CD4-positive, alpha-beta T cell treated with Interleukin-4 for 1 hour (primary cell): ENCODE results near the gene MUSTN1.

Source experiments
- DNase-seq, 2 donors: peaks; one replicate each; pipeline ENCODE4 v3.0.0-alpha.2; 2020 to 2022

Gene MUSTN1

DNA sequence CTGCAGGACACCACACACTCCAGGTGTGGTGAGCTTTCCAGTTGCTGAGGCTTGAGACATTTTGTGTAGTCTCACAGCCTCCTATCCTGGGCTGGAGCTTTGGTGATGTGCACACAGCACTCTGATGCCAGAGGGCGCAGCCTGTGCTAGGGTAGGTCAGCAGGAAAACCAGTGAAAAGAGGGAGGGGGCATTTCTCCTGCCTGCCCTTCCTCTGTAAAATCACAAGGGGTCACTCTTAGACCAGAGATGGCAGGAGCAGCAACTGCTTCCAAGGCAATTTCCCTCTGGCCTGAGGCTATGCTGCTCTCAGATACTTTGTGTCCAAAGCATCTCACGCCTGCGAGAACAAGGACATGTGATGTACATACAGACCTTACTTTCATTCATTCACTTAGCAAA lies 16.5 kb upstream of the MUSTN1 start:
- peak; percentile 20 to 38 for DNase-seq

DNA sequence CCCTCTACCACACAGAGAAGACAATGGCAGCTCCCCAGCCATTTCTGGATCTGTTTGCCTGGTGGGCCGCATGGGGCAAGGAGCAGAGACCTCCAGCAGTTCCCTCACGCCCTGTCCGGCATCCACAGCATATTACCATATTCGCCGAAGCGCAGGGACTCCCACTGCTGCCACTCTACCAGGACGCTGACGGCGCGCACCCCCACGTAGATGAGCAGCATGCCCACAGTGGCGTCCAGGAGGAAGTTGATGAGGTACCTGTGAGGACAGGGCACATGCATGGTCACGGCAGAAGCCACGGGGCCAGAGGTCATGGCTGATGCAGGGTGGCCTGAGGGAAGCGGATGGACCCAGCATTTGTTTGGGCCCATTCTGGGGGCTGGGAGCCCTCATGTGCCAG lies 14.8 kb upstream of the MUSTN1 start:
- DNase-seq, result no peak

DNA sequence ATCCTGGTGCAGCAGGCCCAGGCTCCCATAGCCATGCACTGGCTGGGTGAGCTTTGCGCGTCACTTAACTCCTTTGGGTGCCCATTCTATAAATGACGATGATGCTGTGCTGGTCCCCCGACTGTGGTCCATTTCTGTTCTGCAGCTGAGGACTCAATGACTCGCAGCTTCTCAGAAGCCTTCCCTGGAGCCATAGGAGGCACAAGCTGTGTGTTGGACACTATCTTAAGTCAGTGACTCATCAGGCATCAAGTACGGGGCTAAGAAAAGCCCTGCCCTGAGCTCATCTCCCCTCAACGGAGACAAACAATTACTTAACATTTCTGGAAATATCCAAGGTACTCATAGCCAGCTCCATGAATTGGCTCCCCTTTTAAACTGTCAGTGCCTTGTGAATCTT lies 13.8 kb upstream of the MUSTN1 start:
- no peak for DNase-seq

DNA sequence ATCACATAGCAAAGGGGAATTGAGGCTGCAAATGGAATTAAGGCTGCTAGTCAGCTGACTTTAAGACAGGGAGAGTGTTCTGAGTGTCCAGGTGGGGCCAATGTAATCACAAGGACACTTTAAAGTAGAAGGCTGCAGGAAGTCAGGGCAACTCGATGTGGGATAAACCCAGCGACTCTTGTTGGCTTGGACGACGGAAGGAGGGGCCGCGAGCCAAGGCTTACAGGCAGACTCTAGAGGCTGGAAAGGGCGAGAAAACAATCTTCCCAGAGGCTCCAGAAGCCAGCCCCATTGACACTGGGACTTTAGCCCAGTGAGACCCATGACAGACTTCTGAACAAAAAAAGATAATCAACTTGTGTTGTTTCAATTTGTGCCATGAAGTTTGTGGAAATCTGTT lies 12.9 kb upstream of the MUSTN1 start:
- no peak for DNase-seq

DNA sequence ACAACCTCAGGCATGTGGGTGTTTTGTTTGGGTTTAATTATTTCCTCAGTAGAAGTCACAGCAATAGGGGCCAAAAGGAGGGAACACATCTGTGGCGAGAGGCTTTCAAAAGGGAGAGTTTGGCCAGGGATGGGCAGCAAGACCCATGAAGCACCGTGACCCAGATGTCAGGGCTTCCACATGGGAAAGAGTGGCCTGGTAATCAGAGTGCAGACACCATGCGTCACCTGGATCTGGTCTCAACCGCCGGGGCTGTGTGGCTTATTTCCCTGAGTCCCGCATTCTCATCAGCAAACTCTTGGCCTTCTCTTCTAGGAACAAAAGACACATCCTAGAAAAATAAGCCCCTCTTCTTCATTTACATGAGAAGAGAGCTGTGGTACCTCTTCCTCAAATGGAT lies 12.4 kb upstream of the MUSTN1 start:
- DNase-seq, result no peak

DNA sequence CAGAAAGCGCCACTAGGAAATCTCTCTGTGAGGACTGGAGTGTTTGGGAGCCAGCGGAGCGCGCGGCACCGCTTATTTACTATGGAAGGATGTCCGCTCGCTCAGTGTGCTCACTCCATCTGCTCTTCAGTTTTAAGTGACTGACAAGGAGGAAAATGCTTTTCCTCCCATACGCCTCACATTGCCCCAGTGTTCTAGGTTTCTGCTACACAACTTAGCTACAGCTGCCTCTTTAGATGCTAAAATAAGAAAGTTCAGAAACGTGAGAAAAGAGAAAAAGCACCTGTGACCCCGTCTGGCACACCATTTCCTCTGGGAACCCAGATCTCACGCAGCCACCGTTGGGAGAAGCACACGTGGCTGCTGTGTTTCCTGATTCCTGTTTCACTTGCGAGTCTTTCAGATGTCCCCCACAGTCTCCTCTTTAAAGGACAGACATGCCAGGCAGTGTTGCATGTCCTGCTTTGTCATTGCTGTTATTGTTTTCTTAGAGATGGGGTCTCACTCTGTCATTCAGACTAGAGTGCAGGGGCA lies 11.7 kb upstream of the MUSTN1 start:
- no peak for DNase-seq

DNA sequence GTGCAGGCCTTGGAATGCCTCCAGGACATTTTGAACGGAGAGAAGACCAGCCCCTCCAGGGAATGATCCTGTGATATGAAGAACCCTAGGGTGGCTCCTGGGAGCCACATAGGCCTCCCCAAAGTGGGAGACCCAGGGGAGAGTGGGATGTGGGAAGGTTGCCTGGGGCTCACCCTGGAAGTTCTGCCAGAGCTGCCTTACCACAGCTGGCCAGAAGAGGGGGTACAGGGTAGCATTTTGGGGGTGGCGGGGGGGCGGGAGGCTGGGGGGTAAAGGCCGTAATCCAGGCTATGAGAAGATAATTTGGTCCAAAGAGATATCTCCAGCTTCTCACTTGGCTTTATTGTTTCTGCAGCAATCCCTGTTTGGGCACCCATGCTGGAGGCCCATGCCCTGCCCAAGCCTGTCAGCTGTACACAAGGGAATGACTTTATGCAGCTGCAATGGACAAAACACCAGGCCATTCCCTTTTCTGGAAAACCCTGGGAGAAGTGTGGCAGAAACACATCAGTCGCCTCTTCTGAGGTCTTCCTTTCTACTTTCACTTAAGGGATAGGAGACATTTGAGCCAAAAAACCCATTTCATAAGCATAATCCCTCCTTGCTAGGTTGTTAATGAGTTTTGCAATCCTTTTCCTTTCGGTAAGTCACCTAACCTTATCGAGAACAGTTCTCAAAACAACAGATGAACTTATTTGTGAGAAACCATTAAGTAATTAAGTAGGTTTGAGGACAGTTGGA lies 11.0 kb upstream of the MUSTN1 start:
- peak in 1 of 2 donors; percentile 10 for DNase-seq

DNA sequence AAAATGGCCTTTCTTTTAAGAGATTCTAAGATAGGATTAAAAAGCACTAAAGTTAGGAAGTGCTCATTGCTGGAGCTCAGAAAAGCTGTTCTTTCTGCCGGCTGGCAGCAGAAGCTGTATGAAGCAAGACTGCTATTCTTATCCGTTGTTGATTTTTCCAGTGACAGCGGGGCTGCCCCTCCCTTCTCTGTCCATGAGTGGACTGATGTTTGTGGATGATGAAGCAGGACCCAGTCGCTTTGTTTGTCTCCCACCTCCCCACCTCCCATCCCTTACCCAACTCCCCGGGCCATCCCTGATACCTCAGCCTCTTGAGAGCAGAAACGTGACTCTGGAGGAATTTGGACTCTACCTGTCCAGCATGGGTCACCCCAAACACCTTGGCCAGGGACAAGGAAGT lies 10.3 kb upstream of the MUSTN1 start:
- DNase-seq, result no peak

DNA sequence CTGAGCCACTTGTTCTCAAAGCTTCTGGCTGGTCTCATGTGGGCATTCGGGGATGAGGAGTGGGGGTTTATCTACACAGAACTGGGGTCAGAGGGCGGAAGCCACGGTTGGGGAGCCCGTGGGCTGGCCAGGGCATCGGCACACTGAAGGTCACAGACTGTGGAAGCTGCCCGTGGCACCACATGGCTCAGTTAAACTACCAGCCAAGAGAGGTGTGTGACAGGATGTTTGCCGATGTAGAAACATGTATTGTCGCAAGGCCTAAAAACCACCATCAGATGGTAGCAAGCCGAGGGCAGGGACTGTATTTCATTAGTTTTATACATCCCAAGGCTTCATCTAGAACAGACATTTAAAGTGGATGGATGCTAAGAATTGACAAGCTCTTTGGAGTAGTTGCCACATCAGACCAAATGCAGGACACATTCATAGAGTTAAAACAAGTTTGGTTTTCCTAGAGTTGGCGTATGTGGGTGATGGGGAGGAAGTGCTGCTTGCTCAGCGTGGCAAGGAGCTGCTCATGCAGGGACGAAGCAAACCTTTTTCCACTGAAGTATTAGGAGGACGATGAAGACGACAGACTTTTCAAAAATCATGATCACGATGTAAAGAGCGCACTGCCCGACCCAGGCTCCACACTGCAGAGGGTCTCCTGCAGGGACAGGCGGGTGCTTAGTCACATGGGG lies 9.6 kb upstream of the MUSTN1 start:
- DNase-seq, result no peak

DNA sequence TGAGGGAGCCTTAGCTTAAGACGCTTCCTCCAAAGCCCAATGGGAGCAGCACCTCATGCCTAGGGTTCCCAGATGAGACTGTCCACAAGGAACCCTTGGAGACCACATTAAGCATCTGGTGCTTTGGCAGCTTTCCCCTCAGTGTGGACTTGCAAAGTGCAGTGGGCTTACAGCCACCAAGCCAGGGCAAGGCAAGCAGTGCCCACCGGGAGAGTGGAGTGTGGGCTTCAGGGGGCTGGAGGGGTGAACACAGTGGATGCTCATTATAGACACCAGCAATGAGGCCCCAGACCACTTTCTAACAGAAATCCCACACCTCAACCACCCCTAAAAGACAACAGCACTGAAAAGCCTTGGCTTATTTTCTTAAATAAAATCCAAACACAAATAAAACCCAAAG lies 9.1 kb upstream of the MUSTN1 start:
- DNase-seq, result no peak

DNA sequence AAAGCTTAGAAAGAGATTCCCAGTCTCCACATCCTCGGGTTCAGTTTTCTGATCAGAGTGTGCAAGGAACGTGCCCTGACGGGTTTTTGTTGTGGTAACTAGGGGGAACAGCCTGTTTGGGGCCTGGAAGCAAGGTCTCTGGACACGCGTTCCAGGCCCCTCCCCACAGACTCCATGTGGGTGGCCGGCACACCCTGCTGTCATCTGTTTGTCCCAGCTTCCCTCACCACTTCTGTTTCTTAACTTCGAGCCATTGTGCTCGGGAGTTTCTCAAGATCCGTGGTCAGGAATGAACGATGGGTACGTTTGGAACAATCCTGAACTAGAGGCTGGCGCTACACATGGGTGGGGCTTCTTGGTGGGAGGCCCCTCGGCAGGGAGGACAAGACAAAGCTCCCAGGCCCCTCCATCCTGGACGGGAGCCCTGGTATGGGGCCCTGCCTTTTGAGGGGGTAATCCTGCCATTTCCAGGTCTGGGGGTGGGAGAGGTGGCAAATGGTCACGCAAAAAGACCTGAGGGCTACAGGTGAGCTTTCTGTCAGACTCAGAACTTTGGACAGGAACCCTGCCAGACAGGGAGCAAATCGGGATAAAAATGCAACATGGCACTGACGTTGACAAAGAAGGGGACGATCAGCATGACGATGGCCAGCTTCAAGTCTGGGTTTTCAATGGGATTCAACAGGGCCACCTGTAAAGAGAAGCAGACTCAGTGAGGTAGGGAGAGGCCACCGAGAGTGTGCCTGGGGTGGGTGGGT lies 8.5 kb upstream of the MUSTN1 start:
- DNase-seq, result no peak

DNA sequence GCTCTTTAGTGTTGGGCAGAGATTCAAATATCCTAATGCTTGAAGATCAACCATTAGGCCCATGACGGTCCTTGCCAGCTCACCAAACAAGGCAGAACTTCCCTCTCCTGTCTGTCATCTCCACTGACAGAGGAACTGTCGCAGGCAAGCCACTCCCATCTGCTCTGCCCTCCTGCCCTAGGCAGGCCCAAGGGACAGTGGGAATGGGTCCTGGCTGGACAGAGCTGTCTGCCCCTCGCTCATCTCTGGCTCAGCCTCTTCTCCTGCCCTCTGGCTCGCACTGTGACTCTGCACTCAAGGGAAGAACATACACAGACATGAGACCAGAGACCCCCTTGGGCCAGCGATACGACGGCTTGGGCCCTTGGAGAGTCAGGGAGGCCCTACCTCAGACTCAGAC lies 7.6 kb upstream of the MUSTN1 start:
- no peak for DNase-seq

DNA sequence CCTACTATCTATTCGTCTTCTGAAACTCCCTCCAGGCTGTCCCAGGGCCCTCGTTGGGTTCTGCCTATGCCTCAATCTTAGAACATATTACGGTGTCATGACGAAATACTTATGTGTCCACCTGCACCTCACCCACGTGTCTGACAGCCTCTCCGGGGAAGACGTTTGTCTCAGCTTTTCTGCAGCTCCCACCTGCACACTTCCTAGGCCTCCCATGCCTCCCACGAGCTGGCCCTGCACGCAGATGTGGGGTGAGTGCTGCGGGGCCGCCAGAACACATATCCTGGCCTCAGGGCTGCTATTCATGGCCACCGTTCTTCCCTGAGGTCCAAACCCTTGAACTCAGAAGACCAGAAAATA lies 7.1 kb upstream of the MUSTN1 start:
- DNase-seq, result no peak

DNA sequence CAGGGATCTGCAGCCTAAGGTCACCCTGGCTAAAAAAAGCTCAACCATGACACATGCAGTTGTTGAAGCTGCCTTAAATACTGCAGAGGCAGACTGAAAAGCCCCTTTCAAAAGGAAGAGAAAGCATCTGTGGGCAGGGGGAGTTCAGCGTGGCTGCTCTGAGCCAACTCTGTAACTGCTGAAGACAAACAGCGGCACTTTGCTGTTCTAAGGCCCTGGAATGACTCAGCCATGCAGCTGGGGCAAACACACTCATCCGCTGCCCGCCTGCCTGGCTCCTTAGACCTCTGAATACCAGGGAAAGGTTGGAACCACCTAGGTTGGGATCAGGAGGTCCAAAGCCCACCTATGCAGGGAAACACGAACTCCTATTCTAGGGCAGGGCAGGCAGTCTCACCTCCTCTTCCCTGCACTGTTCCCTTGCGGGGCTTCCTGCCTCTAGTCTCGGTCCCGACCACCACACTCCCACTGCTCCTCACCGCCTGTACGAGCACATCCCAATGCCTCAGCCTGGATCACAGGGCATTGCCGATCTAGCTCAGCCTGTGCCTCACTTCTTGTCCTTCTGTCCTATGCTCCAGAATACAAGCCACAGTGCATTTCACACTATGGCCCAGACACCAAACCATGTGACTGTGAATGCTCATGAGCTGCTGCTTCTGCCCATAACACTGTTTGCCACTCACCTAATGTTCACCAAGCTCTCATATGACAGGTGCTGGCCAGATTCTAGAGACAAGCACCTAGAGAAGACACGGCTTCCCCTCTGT lies 6.6 kb upstream of the MUSTN1 start:
- no peak for DNase-seq

DNA sequence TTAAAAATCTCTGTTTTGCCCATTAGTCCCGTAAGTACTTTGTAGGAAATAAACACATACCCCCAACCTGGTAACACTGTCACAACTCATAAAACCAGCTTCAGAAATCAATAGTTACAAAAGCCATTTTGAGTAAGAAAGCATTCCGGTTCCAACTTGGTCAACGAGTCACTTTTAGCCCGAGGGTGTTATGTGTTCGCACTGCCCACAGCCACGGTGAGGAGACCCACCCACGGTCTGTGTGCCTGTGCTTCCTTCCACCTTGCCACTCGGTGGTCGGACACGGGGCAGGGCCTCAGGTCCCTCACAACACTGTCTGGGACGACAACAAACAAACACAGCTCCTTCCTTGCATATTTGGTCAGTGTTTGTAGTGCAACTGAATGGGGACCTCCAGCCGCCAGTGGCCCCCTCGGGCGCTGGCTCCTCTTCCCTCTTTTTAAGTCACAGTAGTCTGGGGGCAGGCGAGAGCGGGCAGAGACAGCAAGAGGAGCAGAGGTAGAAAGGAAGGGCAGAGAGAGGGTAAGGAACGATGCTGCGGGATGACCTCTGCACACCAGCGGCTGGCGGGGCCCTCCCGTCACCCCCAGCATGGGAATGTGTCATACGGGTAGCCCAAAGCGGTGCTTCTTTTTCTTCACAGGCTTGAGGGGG lies 5.2 kb upstream of the MUSTN1 start:
- no peak for DNase-seq

DNA sequence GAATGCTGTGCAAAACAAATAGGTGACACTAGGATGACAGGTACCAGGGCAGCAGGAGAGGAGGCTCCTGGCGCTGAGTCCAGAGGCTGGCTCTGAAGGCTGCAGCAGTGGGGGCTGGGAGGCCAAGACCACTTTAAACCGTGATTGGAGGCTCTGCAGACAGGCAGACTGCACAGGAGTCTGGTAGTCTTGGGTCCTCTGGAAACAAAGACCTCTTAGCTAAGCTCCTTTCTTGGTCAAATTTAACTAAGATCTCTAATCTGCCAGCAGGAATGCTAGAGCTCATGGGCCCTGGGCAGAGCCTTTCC lies 4.4 kb upstream of the MUSTN1 start:
- no peak for DNase-seq

DNA sequence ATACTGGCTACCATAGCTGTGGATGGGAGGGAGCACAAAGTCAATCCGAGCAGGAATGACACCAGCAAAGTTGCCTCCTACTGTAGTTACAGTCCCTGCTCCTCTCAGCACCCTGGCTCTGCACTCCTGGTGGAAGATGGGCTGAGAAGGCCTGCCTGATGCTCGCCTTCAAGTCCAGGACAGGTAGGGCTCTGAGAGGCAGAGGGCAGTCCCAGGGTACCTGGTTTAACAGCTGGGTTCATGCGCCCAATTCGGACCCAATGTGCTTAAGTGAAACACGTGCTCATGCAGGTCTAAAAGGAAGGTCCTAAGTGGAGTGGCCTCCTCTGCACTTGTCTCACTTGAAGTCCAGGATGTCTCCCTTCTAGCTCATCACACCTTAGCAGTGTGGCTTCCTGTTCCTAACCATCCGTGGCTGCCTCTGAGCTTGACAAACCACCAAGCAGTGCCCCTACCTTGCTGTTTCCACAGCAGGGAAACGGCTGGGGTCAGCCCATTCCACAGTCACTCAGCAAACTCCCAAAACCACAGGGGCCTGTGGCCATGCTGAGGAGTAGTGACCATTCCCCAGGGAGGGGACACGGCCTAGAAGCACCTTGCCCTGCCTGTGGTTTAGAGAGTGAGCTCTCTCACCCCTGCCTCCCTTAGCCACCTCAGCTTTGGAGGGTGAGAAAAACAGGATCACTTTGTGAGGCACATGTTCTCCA lies 3.9 kb upstream of the MUSTN1 start:
- DNase-seq, result peak in 1 of 2 donors; percentile 21

DNA sequence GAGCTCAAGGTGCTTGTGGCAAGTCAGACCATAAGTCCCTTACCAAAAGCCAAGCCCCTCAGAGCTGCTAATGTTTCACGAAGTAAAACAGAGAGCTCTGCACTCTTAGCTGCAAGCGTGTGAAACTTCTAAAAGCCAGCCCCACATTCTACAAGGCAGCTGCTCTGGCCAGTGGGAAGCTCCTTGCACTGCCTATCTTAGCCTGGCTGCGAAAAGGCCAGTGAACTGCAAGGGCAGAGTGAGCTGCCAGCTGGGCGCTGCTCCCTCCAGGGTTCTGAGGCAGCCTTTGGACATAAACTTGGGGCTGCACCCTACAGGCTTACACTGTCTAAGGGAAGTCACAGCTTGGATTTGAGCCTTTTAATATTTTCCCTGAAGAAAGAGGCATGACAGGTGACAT lies 2.2 kb upstream of the MUSTN1 start:
- no peak for DNase-seq

DNA sequence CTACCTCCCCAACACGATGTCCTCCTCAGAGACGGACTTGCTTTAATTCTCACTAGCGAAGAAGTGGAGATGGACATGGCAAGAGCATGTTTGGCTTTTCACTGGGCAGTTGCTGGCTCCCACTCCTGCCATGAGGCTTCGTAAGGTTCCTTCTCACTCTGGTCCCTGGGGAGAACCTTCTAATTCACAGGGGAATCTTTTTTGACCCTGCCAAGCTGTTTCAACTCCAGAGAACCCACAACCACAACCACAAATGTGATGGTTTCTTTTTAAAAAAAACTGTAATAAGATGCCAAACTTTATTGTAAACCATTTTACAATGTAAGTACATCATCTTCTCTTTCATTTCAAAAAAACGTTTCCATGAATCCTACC lies 1.6 kb upstream of the MUSTN1 start:
- DNase-seq, result no peak

DNA sequence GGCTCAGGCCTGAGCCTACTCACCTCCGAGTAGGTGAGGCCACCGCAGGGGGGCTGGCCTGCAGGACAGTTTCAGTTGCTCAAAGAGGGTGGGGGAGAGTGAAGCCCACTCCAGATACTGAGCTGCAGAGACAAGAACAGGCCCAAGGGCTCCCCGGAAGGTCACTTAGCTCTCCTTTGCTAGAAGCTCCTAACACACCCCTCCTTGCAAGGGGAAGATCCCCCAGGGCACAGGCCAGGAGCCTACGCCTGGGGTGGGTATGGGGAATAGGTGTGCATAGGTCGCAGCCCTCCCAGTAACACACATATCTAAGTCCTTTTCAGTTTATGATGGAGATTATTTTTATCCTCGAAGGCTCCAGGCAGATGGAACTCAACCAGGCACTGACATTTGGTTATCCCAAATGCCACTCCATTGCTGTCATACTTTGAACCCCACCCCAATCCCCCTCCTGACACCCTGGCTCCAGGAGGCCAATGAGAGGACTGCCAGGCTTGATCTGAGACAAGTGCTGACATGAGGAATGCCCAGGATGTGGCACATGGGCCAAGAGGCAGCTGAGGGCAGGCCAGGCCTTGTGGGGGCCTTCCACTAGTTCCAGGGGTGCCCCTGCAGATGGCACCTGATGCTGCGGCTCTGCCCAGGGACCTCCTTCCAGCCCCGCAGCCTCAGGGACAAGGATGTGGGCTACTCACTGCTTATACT lies 1.1 kb upstream of the MUSTN1 start:
- no peak for DNase-seq

DNA sequence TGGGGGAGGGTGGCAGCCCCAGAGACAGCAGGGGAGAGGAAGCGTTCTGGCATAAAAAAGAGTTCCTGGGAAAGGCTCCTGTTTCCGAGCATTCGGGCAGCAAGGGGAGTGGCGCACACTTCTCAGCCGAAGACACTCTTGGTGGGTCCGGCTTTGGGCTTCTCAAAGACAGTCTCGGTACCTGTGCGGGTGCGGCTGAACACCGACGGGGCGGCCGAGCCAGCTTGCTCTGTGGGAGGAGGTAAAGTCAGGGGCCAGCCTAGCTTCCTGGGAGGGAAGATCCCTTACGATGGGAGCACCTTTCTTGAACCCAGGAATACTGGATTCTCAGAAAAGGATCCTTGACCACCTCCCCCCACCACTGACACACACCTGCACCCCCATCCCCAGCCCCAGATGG lies 1.6 kb downstream of the MUSTN1 start:
- no peak for DNase-seq
